Ovary (tissue), 9 donors: ENCODE results near the gene PTOV1. TPM values are rescaled to one million over a fixed set of nuclear protein-coding genes. Genes with fewer than 3 reads are reported as not detected.

Experiments
- DNase-seq, 5 donors: peaks; one replicate each; pipeline ENCODE4 v3.0.0-alpha.2; 2019 to 2020
- H3K27ac ChIP-seq, 2 donors: fragments of 200-600 bp; one replicate each; pipeline versions ENCODE4 v1.5.1 to v1.8.0; 2019 to 2022
- H3K27me3 ChIP-seq: fragments of 200-600 bp; one replicate; pipeline ENCODE4 v1.8.0; 2022
- H3K36me3 ChIP-seq: fragments of 200-600 bp; sonication (generic); one replicate; pipeline ENCODE4 v1.5.1; 2019
- H3K4me1 ChIP-seq: one replicate; pipeline ENCODE4 v1.8.1; 2013; ENCODE audit warnings: mild to moderate bottlenecking, moderate library complexity; ENCODE audit not compliant: insufficient read depth
- H3K4me3 ChIP-seq: fragments of 200-600 bp; sonication (generic); one replicate; pipeline ENCODE4 v1.5.1; 2017
- H3K9me3 ChIP-seq, 2 donors: fragments of 200-600 bp in 1 of 2; sonication (generic) in 1 of 2; one replicate each; pipeline versions ENCODE4 v1.5.1 to v1.8.1; 2013 to 2019; ENCODE audit warnings: mild to moderate bottlenecking in 1 of 2, moderate library complexity in 1 of 2
- CTCF ChIP-seq, 3 donors: fragments of 450-650 bp in 2 of 3; fragments of 200-600 bp in 1 of 3; IDR thresholded peaks; one replicate each; pipeline versions ENCODE4 v1.5.1 to v1.8.0; 2016 to 2022; ENCODE audit warnings: antibody characterized with exemption in 3 of 3, mild to moderate bottlenecking in 1 of 3
- EP300 ChIP-seq: sonication (generic); formaldehyde crosslinking; IDR thresholded peaks from one replicate; pipeline ENCODE4 v1.6.1; 2017; ENCODE audit warnings: antibody characterized with exemption
- POLR2A ChIP-seq: fragments of 450-650 bp; IDR thresholded peaks from one replicate; pipeline ENCODE4 v1.6.1; 2017; ENCODE audit warnings: antibody characterized with exemption, mild to moderate bottlenecking, moderate library complexity
- WGBS, 3 donors: extraction: QIAGEN DNeasy Blood & Tissue Kit in 1 of 3; methylation state at CpG; one replicate each; pipeline versions ENCODE4 v1.1.5 to v1.1.7; 2013 to 2017; 5-methylcytosine and 5-hydroxymethylcytosine counted together
- intact Hi-C, 4 donors: fragments of 100-400 bp; cut with DNase I; formaldehyde crosslinking; loops; one replicate each; pipeline versions ENCODE4 v1.11.0 to v1.15.1; 2022 to 2023
- polyA plus RNA-seq, 2 donors: library from polyadenylated mRNA; stranded (reverse); fragments of 200-250 nt in 1 of 2; fragments of 350-450 nt in 1 of 2; fragmentation: Illumina TruSeq in 1 of 2; extraction: RNeasy Lipid Tissue Mini Kit (QIAGEN cat#74804) in 1 of 2; gene quantifications; one replicate each; pipeline ENCODE4 v1.2.3, GENCODE V29; 2013 to 2014
- total RNA-seq, 7 donors: library from RNA; depleted of rRNA in 2 of 7; stranded (reverse); fragments of >200 nt in 2 of 7; fragmentation: NEBNext Ultra II Directional in 3 of 7; extraction: Animal tissue kit (Norgen Biotek cat#: 25700) in 3 of 7; gene quantifications; one replicate each; pipeline versions ENCODE4 v1.1.0 to v1.2.4, GENCODE V29; 2016 to 2023
- donor health status: DM: no; HTN: no; CAD: no; lungs with moderate emphysema.
- donor health status: DM: no; HTN: no; CAD: no.
- donor health status: Bipolar disorder and iron deficiency.
- donor health status: DM: yes; HTN: yes; CAD: no.
- donor health status: DM: no; HTN: no; CAD: no.
- donor health status: DM: yes; HTN: yes; CAD: no.

PTOV1 gene
- total and polyA plus RNA-seq, 9 donors: 22.2 to 256 (median 186) TPM

GRCh38 chr19:49874503-49875157, 23.7 kb downstream of the PTOV1 start:
- Histone ChIP-seq H3K36me3 (no peaks in the 10 kb centered on the region), H3K4me1 (peaks cover 6% of the 10 kb centered on the region), H3K9me3 (no peaks in the 10 kb centered on the region), H3K27ac (peak overlapping the region in 1 of 2 donors; percentile 21), H3K27me3 (no peaks in the 10 kb centered on the region), H3K4me3 (no peak overlapping the region)
- DNase-seq: peak in 3 of 5 donors; percentile 26 to 39 (median 34)
- WGBS, 3 donors: 88 to 91% (median 89%) methylated on average over 11 of the region's 11 CpGs
- intact Hi-C loops: no loop called here
- TF ChIP-seq CTCF (IDR thresholded peaks at IDR 0.05) (no peak), EP300 (no peak), POLR2A (no peak)

GRCh38 chr19:49875177-49875576, 24.2 kb downstream of the PTOV1 start:
- peaks cover 3% of the 10 kb centered on the region for H3K4me1 ChIP-seq
- intact Hi-C loops: no loop called here
- no peaks in the 10 kb centered on the region for H3K36me3 ChIP-seq
- H3K9me3 ChIP-seq: no peaks in the 10 kb centered on the region
- WGBS, 3 donors: 76 to 85% (median 78%) methylated on average over 4 of the region's 4 CpGs
- peak overlapping the region; percentile 85 for H3K4me3 ChIP-seq
- peak in 3 of 5 donors; percentile 23 to 44 (median 39) for DNase-seq
- no peaks in the 10 kb centered on the region for H3K27me3 ChIP-seq
- H3K27ac ChIP-seq: peak overlapping the region in 1 of 2 donors; percentile 21
- TF ChIP-seq CTCF (IDR thresholded peaks at IDR 0.05) (no peak), EP300 (no peak), POLR2A (no peak)

DNA sequence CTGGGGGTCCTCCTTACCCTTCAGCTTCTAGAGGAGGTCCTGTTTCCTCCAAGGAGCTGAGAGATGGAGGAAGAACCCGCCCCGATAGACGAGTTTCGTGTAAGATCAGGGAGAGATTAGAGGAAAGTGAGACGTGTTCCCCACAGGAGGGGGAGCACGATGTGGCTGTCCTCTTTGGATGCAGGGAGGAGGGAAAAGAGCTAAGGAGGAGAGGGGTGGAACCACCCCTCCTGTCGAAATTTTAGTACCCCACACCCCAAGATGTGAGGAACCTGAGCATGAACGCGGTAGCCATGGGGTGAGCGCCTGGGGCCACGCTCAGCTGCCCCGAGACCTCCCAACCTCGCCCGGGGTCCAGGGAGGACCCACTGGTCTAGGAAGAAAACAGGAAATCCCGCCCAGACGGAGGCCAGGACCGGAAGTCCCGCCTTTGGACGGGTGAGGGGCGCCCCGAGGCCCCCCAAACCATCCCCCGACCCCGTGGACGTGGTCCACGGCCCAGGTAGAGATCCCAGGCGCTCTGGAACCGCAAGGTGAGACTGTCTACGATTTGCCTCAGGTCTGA, 25.0 kb downstream of the PTOV1 start:
- no peaks in the 10 kb centered on the region for H3K36me3 ChIP-seq
- H3K9me3 ChIP-seq: no peaks in the 10 kb centered on the region
- WGBS, 3 donors: 1% methylated on average over 27 to 28 of the region's 28 CpGs
- no peak for TF ChIP-seq EP300
- no peak for TF ChIP-seq CTCF (IDR thresholded peaks at IDR 0.05)
- no peak for TF ChIP-seq POLR2A
- H3K27ac ChIP-seq: peak overlapping the region; percentile 90 to 99
- H3K4me1 ChIP-seq: no peaks in the 10 kb centered on the region
- peak; percentile 73 to 87 (median 83) for DNase-seq
- intact Hi-C loops: no loop called here
- H3K27me3 ChIP-seq: no peaks in the 10 kb centered on the region
- peak overlapping the region; percentile 85 for H3K4me3 ChIP-seq

DNA sequence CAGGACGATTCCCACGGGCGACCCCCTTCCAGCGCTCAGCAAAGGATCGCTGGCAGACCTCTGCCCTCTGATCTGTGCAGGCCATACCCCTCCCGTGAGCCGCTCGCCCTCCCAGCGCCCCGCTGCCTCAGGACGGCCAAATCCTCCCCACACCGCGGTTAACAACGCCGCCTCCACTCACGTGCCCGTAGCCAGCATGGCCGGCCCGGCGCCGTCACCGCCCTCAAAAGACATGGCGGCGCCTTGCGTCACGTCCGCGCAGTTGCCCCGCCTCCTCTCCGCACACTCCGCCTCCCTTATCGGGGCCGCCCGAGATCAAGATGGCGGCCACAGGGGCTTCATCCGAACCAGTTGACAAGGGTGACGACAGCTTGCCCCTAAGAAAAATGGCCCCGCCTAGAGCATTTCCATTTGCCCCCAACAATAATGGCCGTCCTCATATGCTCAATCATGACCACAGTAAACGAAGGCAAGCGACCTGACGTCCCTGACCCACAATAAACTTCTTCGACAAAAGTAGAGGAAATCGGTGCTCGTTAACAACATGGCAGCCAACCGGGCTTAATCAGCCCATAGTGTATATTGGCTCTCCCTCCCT, 25.6 kb downstream of the PTOV1 start:
- Histone ChIP-seq H3K4me1 (no peaks in the 10 kb centered on the region), H3K27me3 (no peaks in the 10 kb centered on the region), H3K4me3 (peak overlapping the region; percentile 85), H3K36me3 (no peaks in the 10 kb centered on the region), H3K9me3 (no peaks in the 10 kb centered on the region), H3K27ac (peak overlapping the region; percentile 90 to 99)
- TF ChIP-seq CTCF (IDR thresholded peaks at IDR 0.05) (no peak), POLR2A (peak; percentile 43), EP300 (peak; percentile 18)
- intact Hi-C loops: no loop called here
- peak; percentile 98 to 99 (median 98) for DNase-seq
- WGBS, 3 donors: 0 to 1% (median 0%) methylated on average over 43 to 46 of the region's 46 CpGs
